A549 (cell line): ENCODE results near the gene SNX25.
"Not testable (repeated sequence)": the region's sequence is repeated elsewhere in the genome, so short reads cannot be mapped to it uniquely, and the experiment has no call there.

ENCODE experiments used
- CEBPB ChIP-seq, 2 experiments: fragments of >200 bp in 1 of 2; sonication (Bioruptor Twin) in 1 of 2; formaldehyde crosslinking in 1 of 2; IDR thresholded peaks; 2 replicates each; pipeline ENCODE4 v1.6.1; 2012 to 2016
- CHD2 ChIP-seq: fragments of 150-350 bp; IDR thresholded peaks from 2 replicates; pipeline ENCODE4 v1.6.1; 2014; ENCODE audit warnings: low read length; ENCODE audit not compliant: partially characterized antibody
- EP300 ChIP-seq, 2 experiments: fragments of >200 bp; sonication (Bioruptor Twin); formaldehyde crosslinking; IDR thresholded peaks; 2 replicates in 1 of 2; 3 replicates in 1 of 2; pipeline ENCODE4 v1.6.1; 2016 to 2017
- POLR2A ChIP-seq: IDR thresholded peaks from 2 replicates; pipeline ENCODE4 v1.6.1; 2012; ENCODE audit warnings: mild to moderate bottlenecking, low read length
- TF ChIP-seq, protein P1 (sequence below): fragments of >200 bp; sonication (Bioruptor Twin); formaldehyde crosslinking; IDR thresholded peaks from 3 replicates; pipeline ENCODE4 v1.5.1; 2016

DNA sequence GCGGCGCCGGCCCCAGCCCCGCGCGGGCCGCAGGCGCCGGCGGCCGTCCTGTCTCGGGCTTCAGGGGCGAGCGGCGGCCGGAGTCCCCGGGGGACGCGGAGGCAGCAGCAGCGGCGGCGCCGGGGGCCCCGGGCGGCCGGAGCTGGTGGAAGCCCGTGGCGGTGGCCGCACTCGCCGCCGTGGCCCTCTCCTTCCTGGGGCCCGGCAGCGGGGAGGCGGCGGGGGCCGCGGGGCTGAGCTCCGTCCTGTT lies 379 bp downstream of the SNX25 start:
- TF ChIP-seq EP300 (IDR thresholded peaks at IDR 0.05); POLR2A; CHD2; CEBPB (IDR thresholded peaks at IDR 0.05): not testable (repeated sequence)
- TF ChIP-seq, protein P1, sequence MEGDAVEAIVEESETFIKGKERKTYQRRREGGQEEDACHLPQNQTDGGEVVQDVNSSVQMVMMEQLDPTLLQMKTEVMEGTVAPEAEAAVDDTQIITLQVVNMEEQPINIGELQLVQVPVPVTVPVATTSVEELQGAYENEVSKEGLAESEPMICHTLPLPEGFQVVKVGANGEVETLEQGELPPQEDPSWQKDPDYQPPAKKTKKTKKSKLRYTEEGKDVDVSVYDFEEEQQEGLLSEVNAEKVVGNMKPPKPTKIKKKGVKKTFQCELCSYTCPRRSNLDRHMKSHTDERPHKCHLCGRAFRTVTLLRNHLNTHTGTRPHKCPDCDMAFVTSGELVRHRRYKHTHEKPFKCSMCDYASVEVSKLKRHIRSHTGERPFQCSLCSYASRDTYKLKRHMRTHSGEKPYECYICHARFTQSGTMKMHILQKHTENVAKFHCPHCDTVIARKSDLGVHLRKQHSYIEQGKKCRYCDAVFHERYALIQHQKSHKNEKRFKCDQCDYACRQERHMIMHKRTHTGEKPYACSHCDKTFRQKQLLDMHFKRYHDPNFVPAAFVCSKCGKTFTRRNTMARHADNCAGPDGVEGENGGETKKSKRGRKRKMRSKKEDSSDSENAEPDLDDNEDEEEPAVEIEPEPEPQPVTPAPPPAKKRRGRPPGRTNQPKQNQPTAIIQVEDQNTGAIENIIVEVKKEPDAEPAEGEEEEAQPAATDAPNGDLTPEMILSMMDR, result not testable (repeated sequence)
